ENCODE results near the gene CLMP. TPM values are rescaled to one million over a fixed set of nuclear protein-coding genes. Genes with fewer than 3 reads are reported as not detected.

Gene CLMP
- total and polyA plus RNA-seq, 2 donors (not counting 3 experiments of a cell fraction or from before 2014, with no cell fraction given), result 0.03 to 0.18 TPM

DNA sequence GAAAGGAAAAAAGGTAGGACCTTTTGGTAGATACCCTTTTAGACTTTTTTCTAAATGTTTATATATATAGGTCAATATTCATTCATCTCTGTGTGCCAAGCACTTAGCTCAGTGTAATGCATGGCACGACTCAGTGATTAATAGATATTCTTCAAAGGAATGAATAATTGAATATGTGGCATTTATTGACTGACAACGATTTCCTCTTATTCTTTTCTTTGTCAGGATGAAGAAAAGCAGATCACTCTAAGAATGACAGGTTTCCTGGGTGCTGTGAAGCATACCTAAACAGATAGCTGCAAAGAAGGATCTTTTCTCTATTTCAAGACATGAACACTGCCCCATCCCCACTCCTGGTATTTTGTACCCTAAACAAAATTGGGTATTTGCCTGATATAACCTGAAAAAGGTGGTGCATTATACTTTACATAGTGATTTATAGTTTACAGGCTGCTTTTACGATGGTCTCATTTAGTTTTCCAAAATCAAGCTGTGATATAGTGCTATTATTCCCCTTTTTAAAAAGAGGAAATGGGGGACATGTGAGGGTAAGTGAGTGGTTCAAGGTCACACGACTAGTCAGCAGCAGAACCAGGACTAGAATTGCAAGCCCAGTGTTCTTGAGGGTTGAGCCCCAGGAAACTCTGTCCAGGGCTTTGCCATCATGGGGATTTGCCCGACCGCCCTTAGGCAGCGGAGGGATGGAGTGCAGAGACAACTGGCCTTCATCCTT is 32.9 kb upstream of the CLMP start:
- DNase-seq (ENCODE audit: low read depth, low spot score) (no peak), FAIRE-seq (no peak)
- Histone ChIP-seq H3K4me3 (replicated peaks in 1 of 3; ENCODE audit: insufficient read depth in 1 of 3, low read depth in 1 of 3, low read length in 3 of 3) (no peak overlapping the region), H3K9ac (replicated peaks; ENCODE audit: extremely low read depth, insufficient read depth, low read length) (no peak overlapping the region), H3K79me2 (ENCODE audit: control insufficient read depth, insufficient read depth, low read length) (no peaks in the 10 kb centered on the region), H3K4me2 (ENCODE audit: insufficient read depth, low read length) (no peak overlapping the region), H3K27me3 (ENCODE audit: control insufficient read depth in 2 of 2, insufficient read depth in 2 of 2, low read length in 2 of 2) (peaks cover 0 to 4% of the 10 kb centered on the region in 2 experiments), H3K9me3 (replicated peaks; ENCODE audit: control insufficient read depth, insufficient read depth, low read length) (no peaks in the 10 kb centered on the region), H3K9me1 (replicated peaks; ENCODE audit: control insufficient read depth, extremely low read depth, insufficient read depth, low read length) (no peaks in the 10 kb centered on the region), H3K27ac (ENCODE audit: insufficient read depth, low read depth, low read length) (no peak overlapping the region), H3K36me3 (ENCODE audit: control insufficient read depth in 2 of 2, extremely low read depth in 1 of 2, insufficient read depth in 2 of 2, low read length in 2 of 2) (no peaks in the 10 kb centered on the region), H4K20me1 (replicated peaks; ENCODE audit: control insufficient read depth, extremely low read depth, insufficient read depth, low read length) (no peaks in the 10 kb centered on the region), H2AFZ (ENCODE audit: low read depth, low read length) (no peak overlapping the region), H3K4me1 (ENCODE audit: control insufficient read depth, extremely low read depth, insufficient read depth, low read length) (no peaks in the 10 kb centered on the region)
- no peak for TF ChIP-seq JUN (IDR thresholded peaks at IDR 0.05; ENCODE audit: borderline replicate concordance, insufficient read depth, insufficient read length, low read depth)
- TF ChIP-seq, protein P1, sequence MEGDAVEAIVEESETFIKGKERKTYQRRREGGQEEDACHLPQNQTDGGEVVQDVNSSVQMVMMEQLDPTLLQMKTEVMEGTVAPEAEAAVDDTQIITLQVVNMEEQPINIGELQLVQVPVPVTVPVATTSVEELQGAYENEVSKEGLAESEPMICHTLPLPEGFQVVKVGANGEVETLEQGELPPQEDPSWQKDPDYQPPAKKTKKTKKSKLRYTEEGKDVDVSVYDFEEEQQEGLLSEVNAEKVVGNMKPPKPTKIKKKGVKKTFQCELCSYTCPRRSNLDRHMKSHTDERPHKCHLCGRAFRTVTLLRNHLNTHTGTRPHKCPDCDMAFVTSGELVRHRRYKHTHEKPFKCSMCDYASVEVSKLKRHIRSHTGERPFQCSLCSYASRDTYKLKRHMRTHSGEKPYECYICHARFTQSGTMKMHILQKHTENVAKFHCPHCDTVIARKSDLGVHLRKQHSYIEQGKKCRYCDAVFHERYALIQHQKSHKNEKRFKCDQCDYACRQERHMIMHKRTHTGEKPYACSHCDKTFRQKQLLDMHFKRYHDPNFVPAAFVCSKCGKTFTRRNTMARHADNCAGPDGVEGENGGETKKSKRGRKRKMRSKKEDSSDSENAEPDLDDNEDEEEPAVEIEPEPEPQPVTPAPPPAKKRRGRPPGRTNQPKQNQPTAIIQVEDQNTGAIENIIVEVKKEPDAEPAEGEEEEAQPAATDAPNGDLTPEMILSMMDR (IDR thresholded peaks at IDR 0.05; ENCODE audit: extremely low read depth in 1 of 2, insufficient read depth in 1 of 2, low read depth in 1 of 2, low read length in 2 of 2), result no peak
- TF ChIP-seq, protein P2, sequence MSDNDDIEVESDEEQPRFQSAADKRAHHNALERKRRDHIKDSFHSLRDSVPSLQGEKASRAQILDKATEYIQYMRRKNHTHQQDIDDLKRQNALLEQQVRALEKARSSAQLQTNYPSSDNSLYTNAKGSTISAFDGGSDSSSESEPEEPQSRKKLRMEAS (IDR thresholded peaks at IDR 0.05; ENCODE audit: insufficient read depth, insufficient read length), result no peak
- no peak for TF ChIP-seq MYC (IDR thresholded peaks at IDR 0.05; ENCODE audit: low read depth, low read length)
- no peak for TF ChIP-seq POLR2A (IDR thresholded peaks at IDR 0.05; ENCODE audit: low read depth, low read length)
- TF ChIP-seq POLR2AphosphoS5 (IDR thresholded peaks at IDR 0.05; ENCODE audit: insufficient read depth, low read depth, low read length), result no peak
- TF ChIP-seq EZH2 (IDR thresholded peaks at IDR 0.05; ENCODE audit: borderline replicate concordance, low read depth, low read length, severe bottlenecking), result no peak
- no peak for TF ChIP-seq FOS (IDR thresholded peaks at IDR 0.05; ENCODE audit: borderline replicate concordance, insufficient read depth, low read length)
- TF ChIP-seq GATA2 (IDR thresholded peaks at IDR 0.05; ENCODE audit: insufficient read depth, insufficient read length, low read depth, low read length), result no peak
- no TSS peak for BruUV-seq (replicated peaks)
- CTCF ChIA-PET, result interaction anchor here (0.9 to 1.0 kb wide), 2 partner anchors 34 to 49 kb away, joined by 3 to 4 read pairs; no protein-coding TSS in a partner anchor
- dilution Hi-C loops (cut with MboI; ENCODE audit: extremely low pct_ligation_motif_present, low sequenced_read_pairs) (no loop called here), intact Hi-C loops (cut with micrococcal nuclease) (no loop called here)
- POLR2A ChIA-PET, result no interaction called here
